ENCODE results near the gene SHLD1.
"Not testable (repeated sequence)": the region's sequence is repeated elsewhere in the genome, so short reads cannot be mapped to it uniquely, and the experiment has no call there.

SHLD1 gene

DNA sequence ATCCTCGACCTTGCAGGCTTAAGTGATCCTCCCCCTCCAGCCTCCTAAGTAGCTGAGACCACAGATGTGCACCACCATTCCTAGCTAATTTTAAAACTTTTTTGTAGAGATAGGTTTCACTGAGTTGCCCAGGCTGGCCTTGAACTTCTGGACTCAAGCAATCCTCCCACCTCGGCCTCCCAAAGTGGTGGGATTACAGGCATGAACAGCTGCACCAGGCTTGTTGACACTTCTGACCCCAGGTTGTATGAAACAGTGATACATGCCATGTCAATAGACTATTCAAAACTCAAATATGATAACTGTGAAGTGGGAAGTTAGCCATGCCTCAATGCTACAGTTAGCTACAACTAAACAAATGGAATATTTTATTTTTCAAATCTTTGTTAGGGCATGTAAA, 20.1 kb upstream of the SHLD1 start:
- peaks cover 2 to 31% (median 9%) of the 10 kb centered on the region in 10 experiments; a peak in 18 of 20 replicates for H3K4me1 ChIP-seq
- H3K36me3 ChIP-seq: no peaks in the 10 kb centered on the region
- no peak overlapping the region for H3K9ac ChIP-seq
- peaks cover 6 to 11% (median 10%) of the 10 kb centered on the region in 11 experiments; a peak in 14 of 22 replicates for H3K9me3 ChIP-seq (replicated peaks in 1 of 11)
- H3K27ac ChIP-seq: no peak overlapping the region
- TF ChIP-seq Cebpa-rat (IDR thresholded peaks at IDR 0.05): no peak
- H3K27me3 ChIP-seq: no peaks in the 10 kb centered on the region
- H4K20me1 ChIP-seq: no peaks in the 10 kb centered on the region
- no peak overlapping the region for H3K4me3 ChIP-seq
- H3K4me2 ChIP-seq: no peak overlapping the region

DNA sequence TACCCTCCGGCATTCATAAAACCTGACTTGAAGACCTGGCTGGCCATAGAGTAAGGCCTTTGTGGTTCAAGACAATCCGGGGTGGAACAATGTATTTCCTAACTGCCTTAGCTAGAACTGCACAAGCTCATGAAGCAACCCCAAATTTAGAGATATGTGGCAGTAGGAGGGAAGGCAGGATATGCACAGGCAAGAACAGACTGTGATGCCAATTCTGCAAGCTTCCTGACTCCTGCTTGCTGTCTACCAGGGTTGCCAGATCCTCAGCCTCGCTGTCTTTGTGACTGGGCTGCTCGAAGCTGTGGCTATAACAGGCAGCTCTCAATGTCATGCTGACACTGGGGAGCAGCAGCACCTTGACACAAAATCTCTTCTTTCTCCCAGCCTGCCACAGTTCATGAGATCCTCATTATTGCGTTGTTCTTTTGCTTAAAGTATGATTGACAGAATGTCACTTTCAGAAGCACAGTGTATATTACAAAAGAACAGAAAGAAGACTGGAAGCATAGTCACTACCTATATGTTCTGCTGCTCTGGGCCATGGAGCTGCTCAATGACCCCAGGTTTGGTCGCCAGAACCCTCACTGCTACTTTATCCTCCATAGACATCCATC, 18.3 kb upstream of the SHLD1 start:
- peaks cover 4 to 9% (median 5%) of the 10 kb centered on the region in 11 experiments; a peak in 14 of 22 replicates for H3K9me3 ChIP-seq (replicated peaks in 1 of 11)
- no peak overlapping the region for H3K4me3 ChIP-seq
- H3K4me1 ChIP-seq: peaks cover 10 to 28% (median 11%) of the 10 kb centered on the region in 10 experiments; a peak in 19 of 20 replicates
- no peaks in the 10 kb centered on the region for H3K36me3 ChIP-seq
- no peak overlapping the region for H3K4me2 ChIP-seq
- no peak for TF ChIP-seq Cebpa-rat (IDR thresholded peaks at IDR 0.05)
- no peaks in the 10 kb centered on the region for H4K20me1 ChIP-seq
- H3K27me3 ChIP-seq: no peaks in the 10 kb centered on the region
- no peak overlapping the region for H3K9ac ChIP-seq
- H3K27ac ChIP-seq: no peak overlapping the region

DNA sequence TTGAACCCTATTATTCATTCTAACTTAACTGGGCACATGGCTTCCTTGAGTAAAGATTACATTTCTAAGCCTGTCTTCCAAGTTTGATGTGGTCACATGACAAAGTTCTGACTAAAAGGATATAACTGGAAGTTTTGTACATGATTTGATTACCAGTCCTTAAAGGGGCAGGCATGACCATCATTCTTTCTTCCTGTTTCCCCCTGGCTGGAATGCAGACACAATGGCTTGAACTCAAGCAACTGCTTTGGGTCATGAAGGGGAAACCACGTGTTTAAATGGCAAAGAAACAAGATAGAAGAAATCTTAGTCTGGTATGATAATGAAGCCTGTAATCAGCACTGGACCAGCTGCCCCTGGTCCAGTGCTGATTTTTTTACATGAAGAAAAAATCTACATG, 15.6 kb upstream of the SHLD1 start:
- Histone ChIP-seq H3K27me3 (no peaks in the 10 kb centered on the region), H3K36me3 (no peaks in the 10 kb centered on the region)

DNA sequence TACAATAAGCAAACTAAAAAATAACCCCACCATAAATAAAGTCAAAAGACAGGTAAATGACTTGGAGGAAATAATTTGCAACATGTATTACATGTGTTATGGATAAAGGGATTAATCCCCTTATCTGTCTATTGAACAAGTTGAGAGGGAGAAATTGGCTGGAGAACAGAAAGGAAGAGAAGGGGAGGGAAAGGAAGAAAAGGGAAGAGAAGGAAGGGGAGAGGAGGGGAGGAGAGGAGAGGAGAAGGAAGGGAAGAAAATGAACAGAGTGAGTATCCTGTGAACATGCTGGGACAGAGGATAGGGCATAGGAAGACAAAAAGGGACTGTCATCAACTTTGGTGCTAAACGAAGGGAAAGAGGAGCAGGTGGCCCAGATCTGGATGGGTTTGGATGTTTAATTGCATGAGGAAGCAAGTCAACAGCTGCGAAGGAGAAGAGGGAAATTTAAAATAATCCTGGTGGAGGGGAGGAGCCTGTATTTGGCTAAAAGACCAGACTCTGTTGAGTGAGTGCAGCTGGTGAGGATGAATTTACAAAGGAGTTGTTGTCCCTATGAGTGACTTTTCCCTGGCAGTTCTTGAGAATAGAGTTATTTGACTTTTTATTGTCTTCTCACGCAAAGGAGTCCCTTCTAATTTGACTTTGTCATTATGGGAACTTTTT, 14.2 kb upstream of the SHLD1 start:
- Histone ChIP-seq H3K27me3 (no peaks in the 10 kb centered on the region), H3K27ac (peak overlapping the region in 4 of 11 experiments; percentile 50 to 63 (median 57); a peak in 2 of 22 replicates), H3K4me2 (peak overlapping the region; percentile 52 to 83 (median 70); a peak in 19 of 22 replicates), H3K36me3 (no peaks in the 10 kb centered on the region), H3K9me3 (replicated peaks in 1 of 11) (no peaks in the 10 kb centered on the region), H3K4me3 (no peak overlapping the region), H4K20me1 (no peaks in the 10 kb centered on the region), H3K4me1 (peaks cover 25 to 38% (median 30%) of the 10 kb centered on the region in 10 experiments), H3K9ac (no peak overlapping the region)
- TF ChIP-seq Cebpa-rat (IDR thresholded peaks at IDR 0.05): no peak

More for the DNA sequence above, 15.6 kb upstream of the SHLD1 start:
- no peaks in the 10 kb centered on the region for H4K20me1 ChIP-seq
- peaks cover 25 to 38% (median 30%) of the 10 kb centered on the region in 10 experiments for H3K4me1 ChIP-seq
- no peak overlapping the region for H3K4me3 ChIP-seq
- H3K4me2 ChIP-seq: peak overlapping the region in 1 of 11 experiments; percentile 22; a peak in 1 of 22 replicates
- TF ChIP-seq Cebpa-rat (IDR thresholded peaks at IDR 0.05): no peak
- no peaks in the 10 kb centered on the region for H3K9me3 ChIP-seq (replicated peaks in 1 of 11)
- no peak overlapping the region for H3K27ac ChIP-seq
- H3K9ac ChIP-seq: no peak overlapping the region

DNA sequence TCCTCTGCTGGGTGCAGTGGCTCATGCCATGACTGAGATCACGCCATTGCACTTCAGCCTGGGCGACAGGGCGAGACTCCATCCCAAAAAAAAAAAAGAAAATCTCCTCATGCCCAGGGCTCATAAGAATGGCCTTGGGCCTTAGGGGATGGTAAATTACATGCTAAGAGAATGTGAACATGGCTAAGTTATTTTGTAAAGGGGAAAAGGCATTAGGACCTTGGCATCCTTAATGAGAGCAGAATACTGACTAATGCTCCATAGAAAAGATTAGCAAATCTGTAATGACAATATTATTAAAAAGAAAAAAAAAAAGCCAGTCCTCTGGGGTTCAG, 12.6 kb upstream of the SHLD1 start:
- Histone ChIP-seq H3K9me3 (replicated peaks in 1 of 11) (no peaks in the 10 kb centered on the region), H3K27ac (peak overlapping the region in 8 of 11 experiments; percentile 3 to 63 (median 36); a peak in 9 of 22 replicates), H3K4me3 (0 out of 20 replicates have a peak overlapping the region, but pooled peaks of 1 of the 10 experiments have one; percentile 8), H3K27me3 (no peaks in the 10 kb centered on the region), H3K9ac (peak overlapping the region in 1 of 11 experiments; percentile 1; a peak in 1 of 22 replicates), H3K4me2 (peak overlapping the region; percentile 52 to 83 (median 70)), H4K20me1 (no peaks in the 10 kb centered on the region), H3K4me1 (peaks cover 25 to 38% (median 30%) of the 10 kb centered on the region in 10 experiments), H3K36me3 (no peaks in the 10 kb centered on the region)
- TF ChIP-seq Cebpa-rat (IDR thresholded peaks at IDR 0.05): no peak

DNA sequence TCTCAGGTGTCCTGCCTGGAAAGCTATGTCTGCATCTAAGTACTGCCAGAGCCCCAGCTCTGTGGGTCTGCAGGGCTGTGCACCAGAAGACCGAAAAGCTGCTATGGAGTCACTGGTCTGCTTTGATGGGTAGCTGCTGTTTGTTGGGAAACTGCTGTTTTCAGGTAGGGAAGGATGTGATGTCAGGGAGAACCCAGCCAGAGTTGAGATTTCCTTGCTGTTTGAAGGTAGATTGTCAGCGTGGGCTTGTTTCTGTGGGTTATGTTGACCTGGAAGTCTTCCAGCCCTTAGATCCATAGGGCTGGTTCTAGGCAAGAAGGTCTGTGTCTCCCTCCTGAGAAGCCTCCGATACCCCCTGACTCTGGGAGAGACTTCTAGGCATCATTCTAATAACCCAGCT, 12.2 kb upstream of the SHLD1 start:
- no peaks in the 10 kb centered on the region for H3K9me3 ChIP-seq (replicated peaks in 1 of 11)
- peaks cover 25 to 38% (median 30%) of the 10 kb centered on the region in 10 experiments for H3K4me1 ChIP-seq
- no peaks in the 10 kb centered on the region for H3K27me3 ChIP-seq
- H3K4me2 ChIP-seq: peak overlapping the region; percentile 52 to 83 (median 70)
- H4K20me1 ChIP-seq: no peaks in the 10 kb centered on the region
- TF ChIP-seq Cebpa-rat (IDR thresholded peaks at IDR 0.05): no peak
- peak overlapping the region in 1 of 11 experiments; percentile 1; a peak in 1 of 22 replicates for H3K9ac ChIP-seq
- no peaks in the 10 kb centered on the region for H3K36me3 ChIP-seq
- H3K4me3 ChIP-seq: no peak overlapping the region
- H3K27ac ChIP-seq: peak overlapping the region in 8 of 11 experiments; percentile 3 to 63 (median 36); a peak in 10 of 22 replicates

DNA sequence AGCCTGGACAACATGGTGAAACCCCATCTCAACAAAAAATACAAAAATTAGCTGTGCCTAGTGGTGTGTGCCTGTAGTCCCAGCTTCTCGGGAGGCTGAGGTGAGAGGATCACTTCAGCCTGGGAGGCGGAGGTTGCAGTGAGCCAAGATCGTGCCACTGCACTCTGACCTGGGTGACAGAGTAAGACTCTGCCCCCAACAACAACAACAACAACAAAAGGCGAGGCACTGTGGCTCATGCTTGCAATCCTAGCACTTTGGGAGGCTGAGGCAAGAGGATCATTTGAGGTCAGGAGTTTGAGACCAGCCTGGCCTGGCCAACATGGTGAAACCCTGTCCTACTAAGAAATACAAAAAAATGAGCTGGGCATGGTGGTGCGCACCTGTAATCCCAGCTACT, 9.6 kb upstream of the SHLD1 start:
- H3K4me3 ChIP-seq; H4K20me1 ChIP-seq; H3K36me3 ChIP-seq; H3K9ac ChIP-seq; H3K9me3 ChIP-seq (replicated peaks in 1 of 11); H3K27ac ChIP-seq; H3K27me3 ChIP-seq; H3K4me2 ChIP-seq: not testable (repeated sequence)
- peaks cover 25 to 32% (median 29%) of the 10 kb centered on the region in 10 experiments for H3K4me1 ChIP-seq

DNA sequence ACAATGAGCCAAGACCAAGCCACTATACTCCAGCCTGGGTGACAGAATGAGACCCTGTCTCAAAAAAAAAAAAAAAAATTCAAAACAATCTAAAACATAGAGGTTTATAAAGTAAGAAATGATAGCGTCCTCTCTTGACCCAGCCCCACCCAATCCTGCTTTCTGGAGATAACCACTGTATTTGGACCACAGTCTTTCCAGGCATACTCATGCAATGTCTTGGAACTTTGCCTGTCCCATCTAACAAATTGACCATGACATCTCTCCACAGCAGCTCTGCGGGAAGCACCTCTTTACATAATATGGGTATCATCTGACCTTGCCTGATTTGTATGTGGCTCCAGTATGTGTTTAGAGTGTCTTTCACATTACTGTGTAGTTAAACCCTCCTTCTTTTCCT, 9.1 kb upstream of the SHLD1 start:
- TF ChIP-seq Cebpa-rat (IDR thresholded peaks at IDR 0.05): no peak
- Histone ChIP-seq H3K36me3 (no peaks in the 10 kb centered on the region), H3K27ac (no peak overlapping the region), H4K20me1 (no peaks in the 10 kb centered on the region), H3K4me2 (no peak overlapping the region), H3K27me3 (no peaks in the 10 kb centered on the region), H3K9ac (no peak overlapping the region), H3K9me3 (replicated peaks in 1 of 11) (no peaks in the 10 kb centered on the region), H3K4me3 (no peak overlapping the region), H3K4me1 (peaks cover 23 to 29% (median 26%) of the 10 kb centered on the region in 10 experiments)

DNA sequence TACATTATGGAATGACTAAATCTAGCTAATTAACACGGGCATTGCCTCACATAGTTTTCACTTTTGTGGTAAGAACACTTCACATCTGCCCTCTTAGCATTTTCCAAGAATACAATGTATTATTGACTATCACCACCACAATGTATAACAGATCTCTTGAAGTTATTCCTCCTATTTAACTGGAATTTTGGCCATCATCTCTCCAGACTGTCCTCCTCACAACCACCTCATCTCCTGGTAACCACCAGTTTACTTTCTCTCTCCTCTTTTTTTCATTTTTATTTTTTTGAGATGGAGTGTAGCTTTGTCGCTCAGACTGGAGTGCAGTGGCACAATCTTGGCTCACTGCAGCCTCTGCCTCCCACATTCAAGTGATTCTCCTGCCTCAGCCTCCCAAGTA, 8.2 kb upstream of the SHLD1 start:
- no peaks in the 10 kb centered on the region for H3K36me3 ChIP-seq
- no peaks in the 10 kb centered on the region for H3K27me3 ChIP-seq
- no peaks in the 10 kb centered on the region for H3K9me3 ChIP-seq (replicated peaks in 1 of 11)
- H4K20me1 ChIP-seq: no peaks in the 10 kb centered on the region
- H3K4me1 ChIP-seq: peaks cover 14 to 20% (median 16%) of the 10 kb centered on the region in 10 experiments
- H3K4me2 ChIP-seq: no peak overlapping the region
- H3K4me3 ChIP-seq: no peak overlapping the region
- no peak overlapping the region for H3K27ac ChIP-seq
- no peak for TF ChIP-seq Cebpa-rat (IDR thresholded peaks at IDR 0.05)
- no peak overlapping the region for H3K9ac ChIP-seq
